Left lung (tissue), 10 donors: ENCODE measurements around the gene DEPDC4. TPM values are rescaled to one million over a fixed set of nuclear protein-coding genes. Genes with fewer than 3 reads are reported as not detected.

Experiments used
- ATAC-seq: fragments of 200-7000 bp; cut with Tn5 transposase; one replicate; pipeline ENCODE4 v1.9.1; 2020; ENCODE audit warnings: moderate library complexity
- DNase-seq, 4 donors: peaks; one replicate each; pipeline ENCODE4 v3.0.0-alpha.2; 2013 to 2020
- H3K27ac ChIP-seq, 2 donors: fragments of 200-600 bp; sonication (generic) in 1 of 2; one replicate each; pipeline versions ENCODE4 v1.5.0 to v1.8.0; 2020 to 2021
- H3K27me3 ChIP-seq, 2 donors: fragments of 200-600 bp; sonication (generic) in 1 of 2; one replicate each; pipeline versions ENCODE4 v1.5.0 to v1.8.0; 2020 to 2021
- H3K36me3 ChIP-seq, 2 donors: fragments of 200-600 bp; sonication (generic) in 1 of 2; one replicate each; pipeline versions ENCODE4 v1.5.0 to v1.8.0; 2020 to 2021
- H3K4me1 ChIP-seq, 2 donors: fragments of 200-600 bp; one replicate each; pipeline ENCODE4 v1.8.0; 2021
- H3K4me3 ChIP-seq, 2 donors: fragments of 200-600 bp; sonication (generic) in 1 of 2; one replicate each; pipeline versions ENCODE4 v1.5.0 to v1.8.0; 2020 to 2021; ENCODE audit warnings: mild to moderate bottlenecking in 1 of 2
- H3K9me3 ChIP-seq, 2 donors: fragments of 200-600 bp; sonication (generic) in 1 of 2; one replicate each; pipeline versions ENCODE4 v1.5.0 to v1.8.0; 2020 to 2021
- CTCF ChIP-seq, 2 donors: fragments of 200-600 bp; sonication (generic) in 1 of 2; IDR thresholded peaks; one replicate each; pipeline versions ENCODE4 v1.5.0 to v1.8.0; 2021; ENCODE audit warnings: antibody characterized with exemption in 2 of 2
- intact Hi-C, 2 donors: fragments of 100-400 bp; cut with DNase I; formaldehyde crosslinking; loops; one replicate each; pipeline versions ENCODE4 v1.11.2 to v1.14.2; 2022
- polyA plus RNA-seq, 6 donors: library from polyadenylated mRNA; unstranded; fragments of 120-200 nt; gene quantifications; one replicate each; pipeline ENCODE4 v1.2.1, GENCODE V29; 2013; ENCODE audit not compliant: insufficient read length in 6 of 6
- total RNA-seq, 2 donors: library from RNA; stranded (reverse); fragmentation: NEBNext Ultra II Directional; extraction: Animal tissue kit (Norgen Biotek cat#: 25700); gene quantifications; one replicate each; pipeline ENCODE4 v1.2.1, GENCODE V29; 2021
- donor health status: DM: no; HTN: yes; CAD: no.
- donor health status: DM: no; HTN: no; CAD: no.

The DEPDC4 gene
- total and polyA plus RNA-seq, 8 donors, result 1.7 to 9.8 (median 6.8) TPM

DNA sequence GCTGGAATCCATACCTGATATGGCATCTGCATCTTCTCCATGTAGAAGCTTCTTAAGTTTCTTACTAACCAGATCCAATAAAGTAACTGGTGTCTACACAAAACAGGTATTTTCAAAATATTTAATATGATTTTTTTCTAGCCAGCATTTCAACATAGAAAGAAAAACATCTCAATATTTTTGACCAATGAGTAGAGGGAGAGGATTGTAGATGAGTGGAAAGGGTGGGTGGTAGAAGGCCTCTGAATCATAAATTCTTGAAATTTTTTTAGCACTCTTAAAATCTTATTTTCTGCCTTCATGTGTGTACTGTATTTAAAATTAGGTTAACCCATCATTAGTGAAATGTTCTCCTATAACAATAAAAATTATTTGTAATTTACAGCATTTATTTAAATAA is 18.0 kb downstream of the DEPDC4 start:
- TF ChIP-seq CTCF (IDR thresholded peaks at IDR 0.05), result no peak
- no peak for DNase-seq

GRCh38 chr12:100247765-100248164 is 19.1 kb downstream of the DEPDC4 start:
- ATAC-seq, result no peak
- Histone ChIP-seq H3K9me3 (no peaks in the 10 kb centered on the region), H3K4me1 (peaks cover 0 to 5% of the 10 kb centered on the region in 2 donors), H3K4me3 (no peak overlapping the region), H3K36me3 (no peaks in the 10 kb centered on the region), H3K27me3 (no peaks in the 10 kb centered on the region), H3K27ac (no peak overlapping the region)
- intact Hi-C loops, result no loop called here
- TF ChIP-seq CTCF (IDR thresholded peaks at IDR 0.05), result no peak
- no peak for DNase-seq

More for the DNA sequence above, 18.0 kb downstream of the DEPDC4 start:
- Histone ChIP-seq H3K4me3 (no peak overlapping the region), H3K4me1 (peaks cover 0 to 5% of the 10 kb centered on the region in 2 donors), H3K27me3 (no peaks in the 10 kb centered on the region), H3K27ac (no peak overlapping the region), H3K9me3 (no peaks in the 10 kb centered on the region), H3K36me3 (no peaks in the 10 kb centered on the region)
- ATAC-seq, result no peak
- intact Hi-C loops, result no loop called here

DNA sequence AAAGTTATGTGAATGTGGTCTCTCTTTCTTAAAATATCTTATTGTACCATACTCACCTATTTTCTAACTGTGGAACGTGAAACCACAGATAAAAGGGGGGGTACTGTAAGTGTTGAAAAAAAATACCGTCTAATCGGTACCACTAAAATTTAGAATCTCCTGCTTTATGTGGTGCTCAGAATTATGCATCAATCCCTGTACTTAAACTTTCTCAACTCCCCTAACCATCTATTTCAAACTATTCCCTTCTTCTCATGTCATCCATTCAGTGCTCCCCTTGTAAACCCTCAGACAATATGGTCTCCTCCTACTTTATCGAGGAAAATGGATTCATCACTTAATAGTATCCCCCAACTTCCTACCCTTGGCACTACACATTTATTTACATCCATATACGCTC is 23.7 kb downstream of the DEPDC4 start:
- Histone ChIP-seq H3K4me3 (no peak overlapping the region), H3K27me3 (no peaks in the 10 kb centered on the region), H3K4me1 (no peaks in the 10 kb centered on the region), H3K36me3 (no peaks in the 10 kb centered on the region), H3K9me3 (no peaks in the 10 kb centered on the region), H3K27ac (no peak overlapping the region)
- ATAC-seq (no peak), DNase-seq (no peak)
- intact Hi-C loops, result no loop called here
- no peak for TF ChIP-seq CTCF (IDR thresholded peaks at IDR 0.05)

GRCh38 chr12:100239589-100239988 is 27.3 kb downstream of the DEPDC4 start:
- H3K4me3 ChIP-seq, result no peak overlapping the region
- intact Hi-C loops, result loop anchor here in 1 of 2 donors (10.0 kb wide), 1 partner anchor 315 kb away; no protein-coding TSS in a partner anchor
- no peaks in the 10 kb centered on the region for H3K9me3 ChIP-seq
- no peak for TF ChIP-seq CTCF (IDR thresholded peaks at IDR 0.05)
- H3K4me1 ChIP-seq, result no peaks in the 10 kb centered on the region
- H3K36me3 ChIP-seq, result no peaks in the 10 kb centered on the region
- no peak for ATAC-seq
- no peak for DNase-seq
- no peaks in the 10 kb centered on the region for H3K27me3 ChIP-seq
- H3K27ac ChIP-seq, result no peak overlapping the region

- intact Hi-C loops, result loop anchor here in 1 of 2 donors (10.0 kb wide), 1 partner anchor 316 kb away; no protein-coding TSS in a partner anchor
Observed at GRCh38 chr12:100238801-100239200, 28.1 kb downstream of the DEPDC4 start.

More at GRCh38 chr12:100238801-100239200, 28.1 kb downstream of the DEPDC4 start:
- H3K27me3 ChIP-seq, result no peaks in the 10 kb centered on the region
- no peak overlapping the region for H3K4me3 ChIP-seq
- DNase-seq (no peak), ATAC-seq (no peak)
- H3K36me3 ChIP-seq, result no peaks in the 10 kb centered on the region
- no peaks in the 10 kb centered on the region for H3K9me3 ChIP-seq
- TF ChIP-seq CTCF (IDR thresholded peaks at IDR 0.05), result no peak
- H3K27ac ChIP-seq, result no peak overlapping the region
- H3K4me1 ChIP-seq, result no peaks in the 10 kb centered on the region
